Peyer's patch (tissue), 4 donors: ENCODE results near the gene ASNSD1.

ENCODE experiments used
- CTCF ChIP-seq, 6 experiments: fragments of 450-650 bp in 4 of 6; fragments of 200-600 bp in 2 of 6; sonication (generic) in 1 of 6; IDR thresholded peaks; one replicate each; pipeline ENCODE4 v1.5.1; 2017 to 2019; ENCODE audit warnings: antibody characterized with exemption in 6 of 6, mild to moderate bottlenecking in 3 of 6, moderate library complexity in 1 of 6
- POLR2A ChIP-seq, 2 donors: fragments of 450-650 bp; IDR thresholded peaks; one replicate each; pipeline ENCODE4 v1.5.1; 2017; ENCODE audit warnings: antibody characterized with exemption in 2 of 2, mild to moderate bottlenecking in 2 of 2, moderate library complexity in 2 of 2

GRCh38 chr2:189633392-189633811 is 27.9 kb upstream of the ASNSD1 start:
- peak in 3 of 6 experiments; percentile 9 to 17 (median 16) for TF ChIP-seq CTCF (IDR thresholded peaks at IDR 0.05)
- no peak for TF ChIP-seq POLR2A (IDR thresholded peaks at IDR 0.05)
